H9 (cell line): Measurements from ENCODE around the gene HAGH. TPM values are rescaled to one million over a fixed set of nuclear protein-coding genes. Genes with fewer than 3 reads are reported as not detected.
A peak's percentile ranks its signal among the peaks of the same experiment; 100 is the strongest.

Experiments
- DNase-seq: peaks from one replicate; pipeline ENCODE4 v3.0.0-alpha.2; 2017
- H2AFZ ChIP-seq: one replicate; pipeline ENCODE4 v1.6.1; 2013; ENCODE audit warnings: mild to moderate bottlenecking, low read length, control low read depth, moderate library complexity
- H2AK5ac ChIP-seq: 2 replicates; pipeline ENCODE4 v1.6.1; 2013; ENCODE audit warnings: low read length, control low read depth, mixed read lengths; ENCODE audit not compliant: insufficient read length
- H2BK120ac ChIP-seq: one replicate; pipeline ENCODE4 v1.6.1; 2013; ENCODE audit warnings: low read depth, mild to moderate bottlenecking, low read length, control low read depth, inconsistent platforms; ENCODE audit not compliant: poor library complexity, severe bottlenecking
- H2BK12ac ChIP-seq: 2 replicates; pipeline ENCODE4 v1.6.1; 2013; ENCODE audit warnings: low read length, control low read depth, mixed read lengths, low read depth; ENCODE audit not compliant: insufficient read length
- H2BK15ac ChIP-seq: 2 replicates; pipeline ENCODE4 v1.6.1; 2013; ENCODE audit warnings: low read depth, low read length, control low read depth
- H2BK20ac ChIP-seq: one replicate; pipeline ENCODE4 v1.6.1; 2013; ENCODE audit warnings: low read depth, mild to moderate bottlenecking, low read length, control low read depth, inconsistent platforms; ENCODE audit not compliant: poor library complexity, severe bottlenecking
- H2BK5ac ChIP-seq: 2 replicates; pipeline ENCODE4 v1.6.1; 2013; ENCODE audit warnings: low read length, control low read depth, mixed read lengths; ENCODE audit not compliant: insufficient read length
- H3K14ac ChIP-seq: 2 replicates; pipeline ENCODE4 v1.6.1; 2013; ENCODE audit warnings: low read length, control low read depth; ENCODE audit not compliant: insufficient read depth
- H3K18ac ChIP-seq: 2 replicates; pipeline ENCODE4 v1.6.1; 2013; ENCODE audit warnings: low read depth, mild to moderate bottlenecking, mixed read lengths, low read length, control low read depth; ENCODE audit not compliant: insufficient read length
- H3K23ac ChIP-seq: 2 replicates; pipeline ENCODE4 v1.6.1; 2013; ENCODE audit warnings: low read length, control low read depth, mixed read lengths, low read depth; ENCODE audit not compliant: insufficient read length
- H3K23me2 ChIP-seq: 2 replicates; pipeline ENCODE4 v1.6.1; 2013; ENCODE audit warnings: low read depth, mild to moderate bottlenecking, mixed read lengths, low read length, control low read depth; ENCODE audit not compliant: insufficient read length, poor library complexity, severe bottlenecking
- H3K27ac ChIP-seq: 2 replicates; pipeline ENCODE4 v1.5.1; 2013; ENCODE audit warnings: low read length, control low read depth, mixed read lengths, low read depth; ENCODE audit not compliant: insufficient read length
- H3K27me3 ChIP-seq: 2 replicates; pipeline ENCODE4 v1.6.1; 2013; ENCODE audit warnings: low read length, control low read depth, inconsistent platforms; ENCODE audit not compliant: insufficient read depth
- H3K4ac ChIP-seq: 2 replicates; pipeline ENCODE4 v1.6.1; 2013; ENCODE audit warnings: low read depth, mild to moderate bottlenecking, control low read depth, inconsistent platforms, low read length, moderate library complexity
- H3K4me1 ChIP-seq: 2 replicates; pipeline ENCODE4 v1.6.1; 2013; ENCODE audit warnings: low read length, control low read depth, inconsistent platforms; ENCODE audit not compliant: insufficient read depth
- H3K4me2 ChIP-seq: 2 replicates; pipeline ENCODE4 v1.6.1; 2013; ENCODE audit warnings: low read length, control low read depth, mixed read lengths; ENCODE audit not compliant: insufficient read length, insufficient read depth
- H3K56ac ChIP-seq: 2 replicates; pipeline ENCODE4 v1.6.1; 2013; ENCODE audit warnings: low read depth, mild to moderate bottlenecking, mixed read lengths, low read length, control low read depth; ENCODE audit not compliant: insufficient read length
- H3K79me1 ChIP-seq: 2 replicates; pipeline ENCODE4 v1.6.1; 2013; ENCODE audit warnings: low read depth, mild to moderate bottlenecking, moderate library complexity, low read length, control low read depth, inconsistent platforms; ENCODE audit not compliant: insufficient read depth, poor library complexity, severe bottlenecking
- H3K79me2 ChIP-seq: 2 replicates; pipeline ENCODE4 v1.6.1; 2013; ENCODE audit warnings: low read length, control low read depth, inconsistent platforms; ENCODE audit not compliant: insufficient read depth
- H3K9ac ChIP-seq: 2 replicates; pipeline ENCODE4 v1.6.1; 2013; ENCODE audit warnings: low read length, control low read depth, mixed read lengths; ENCODE audit not compliant: insufficient read length; ENCODE audit errors: extremely low read depth
- H3K9me3 ChIP-seq: one replicate; pipeline ENCODE4 v1.6.1; 2013; ENCODE audit warnings: low read depth, low read length, inconsistent platforms; ENCODE audit not compliant: control insufficient read depth
- H3T11ph ChIP-seq: one replicate; pipeline ENCODE4 v1.6.1; 2013; ENCODE audit warnings: mild to moderate bottlenecking, low read length, control low read depth, inconsistent platforms
- H4K20me1 ChIP-seq: one replicate; pipeline ENCODE4 v1.6.1; 2013; ENCODE audit not compliant: control insufficient read depth, insufficient read length, insufficient read depth
- H4K5ac ChIP-seq: 2 replicates; pipeline ENCODE4 v1.6.1; 2013; ENCODE audit warnings: low read depth, mild to moderate bottlenecking, mixed read lengths, low read length, control low read depth; ENCODE audit not compliant: insufficient read length
- H4K8ac ChIP-seq: replicated peaks from 2 replicates; pipeline ENCODE4 v1.6.1; 2013; ENCODE audit warnings: low read length, control low read depth, mixed read lengths, low read depth; ENCODE audit not compliant: insufficient read length
- H4K91ac ChIP-seq: 2 replicates; pipeline ENCODE4 v1.6.1; 2013; ENCODE audit warnings: low read depth, mild to moderate bottlenecking, moderate library complexity, mixed read lengths, low read length, control low read depth; ENCODE audit not compliant: insufficient read length
- H3K27ac Mint-ChIP-seq, 3 experiments: 2 replicates in 2 of 3; 3 replicates in 1 of 3; pipeline ENCODE4 v1.8.0; 2020 to 2021; ENCODE audit warnings: mixed read lengths in 3 of 3, mild to moderate bottlenecking in 1 of 3, moderate library complexity in 1 of 3
- H3K27me3 Mint-ChIP-seq: 2 replicates; pipeline ENCODE4 v1.8.0; 2021; ENCODE audit warnings: low read depth, mild to moderate bottlenecking, moderate library complexity, mixed read lengths
- H3K36me3 Mint-ChIP-seq, 3 experiments: 2 replicates in 2 of 3; 3 replicates in 1 of 3; pipeline ENCODE4 v1.8.0; 2020 to 2021; ENCODE audit warnings: low read depth in 3 of 3, mixed read lengths in 3 of 3; ENCODE audit not compliant: insufficient read depth in 1 of 3
- H3K4me1 Mint-ChIP-seq, 2 experiments: 2 replicates each; pipeline ENCODE4 v1.8.0; 2020; ENCODE audit warnings: mixed read lengths in 2 of 2
- H3K4me3 Mint-ChIP-seq, 2 experiments: 2 replicates in 1 of 2; 3 replicates in 1 of 2; pipeline ENCODE4 v1.8.0; 2020 to 2021; ENCODE audit warnings: mild to moderate bottlenecking in 2 of 2, mixed read lengths in 2 of 2, moderate library complexity in 1 of 2
- H3K9me3 Mint-ChIP-seq, 2 experiments: 2 replicates in 1 of 2; 3 replicates in 1 of 2; pipeline ENCODE4 v1.8.0; 2020; ENCODE audit warnings: mild to moderate bottlenecking in 2 of 2, mixed read lengths in 2 of 2, moderate library complexity in 1 of 2
- CTCF ChIP-seq: fragments of 200-600 bp; sonication (generic); conservative IDR thresholded peaks from 3 replicates; pipeline ENCODE4 v1.8.0; 2021; ENCODE audit warnings: antibody characterized with exemption, mild to moderate bottlenecking
- WGBS: extraction: QIAGEN DNeasy Blood & Tissue Kit; methylation state at CpG from one replicate; pipeline ENCODE4 v1.1.7; 2013; ENCODE audit warnings: missing lambda C conversion rate, low lambda C conversion rate, mixed read lengths; ENCODE audit not compliant: insufficient read length; ENCODE audit errors: extremely low coverage; 5-methylcytosine and 5-hydroxymethylcytosine counted together
- total RNA-seq: library from RNA; stranded (reverse); gene quantifications from 2 replicates; pipeline ENCODE4 v1.2.1, GENCODE V29; 2021

Gene HAGH
- total RNA-seq, 1 experiment from 2014 or later = 30.0 TPM

GRCh38 chr16:1791256-1791942, 35.2 kb downstream of the HAGH start:
- H3K23me2 ChIP-seq = no peaks in the 10 kb centered on the region
- Mint-ChIP-seq H3K4me3 (no peak overlapping the region), H3K9me3 (0 out of 5 replicates have a peak, but pooled peaks cover 0 to under 1% of the 10 kb centered on the region in 2 experiments), H3K4me1 (no peaks in the 10 kb centered on the region), H3K27me3 (no peaks in the 10 kb centered on the region), H3K27ac (no peak overlapping the region), H3K36me3 (peaks cover 4 to 12% (median 5%) of the 10 kb centered on the region in 3 experiments)
- no peak overlapping the region for H3K4ac ChIP-seq
- WGBS = no CpG with 5 or more reads among the region's 53 CpGs
- H2AFZ ChIP-seq = no peak overlapping the region
- H3K14ac ChIP-seq = no peak overlapping the region
- no peak overlapping the region for H3T11ph ChIP-seq
- H2BK120ac ChIP-seq = no peak overlapping the region
- no peaks in the 10 kb centered on the region for H4K20me1 ChIP-seq
- no peak overlapping the region for H2BK20ac ChIP-seq
- no peak overlapping the region for H2AK5ac ChIP-seq
- H3K79me1 ChIP-seq = no peaks in the 10 kb centered on the region
- no peak overlapping the region for H2BK5ac ChIP-seq
- H3K18ac ChIP-seq = no peak overlapping the region
- no peak overlapping the region for H3K27ac ChIP-seq
- TF ChIP-seq CTCF = no peak
- no peak overlapping the region for H3K9ac ChIP-seq
- no peak overlapping the region for H3K23ac ChIP-seq
- no peak overlapping the region for H3K56ac ChIP-seq
- no peak overlapping the region for H4K91ac ChIP-seq
- H2BK12ac ChIP-seq = no peak overlapping the region
- no peaks in the 10 kb centered on the region for H3K27me3 ChIP-seq
- H4K8ac ChIP-seq = no peak overlapping the region
- H3K9me3 ChIP-seq = no peaks in the 10 kb centered on the region
- DNase-seq = peak; percentile 31
- H2BK15ac ChIP-seq = no peak overlapping the region
- H3K4me1 ChIP-seq = no peaks in the 10 kb centered on the region
- no peak overlapping the region for H4K5ac ChIP-seq
- H3K79me2 ChIP-seq = peaks cover 2% of the 10 kb centered on the region; the same call in 1 of the 2 replicates
- H3K4me2 ChIP-seq = no peak overlapping the region
